HG03103 (cell line): ENCODE results near the gene CATSPERB.
"Not testable (repeated sequence)": the region's sequence is repeated elsewhere in the genome, so short reads cannot be mapped to it uniquely, and the experiment has no call there.

Experiments used
- ATAC-seq: cut with Tn5 transposase; IDR thresholded peaks from one replicate; pipeline ENCODE4 v1.9.1; 2021; ENCODE audit warnings: low read depth; ENCODE audit not compliant: unreplicated experiment

Gene CATSPERB

GRCh38 chr14:91732859-91733477, 1.1 kb upstream of the CATSPERB start:
- no peak for ATAC-seq

- no peak for ATAC-seq
Measured at GRCh38 chr14:91732439-91732838, 553 bp upstream of the CATSPERB start.

- ATAC-seq: no peak
Measured at GRCh38 chr14:91731018-91731417, 868 bp downstream of the CATSPERB start.

GRCh38 chr14:91729756-91730155, 2.1 kb downstream of the CATSPERB start:
- no peak for ATAC-seq

GRCh38 chr14:91728616-91729183, 3.2 kb downstream of the CATSPERB start:
- no peak for ATAC-seq

GRCh38 chr14:91727121-91727520, 4.8 kb downstream of the CATSPERB start:
- no peak for ATAC-seq

- no peak for ATAC-seq
Measured at GRCh38 chr14:91723501-91723900, 8.4 kb downstream of the CATSPERB start.

GRCh38 chr14:91722386-91722785, 9.5 kb downstream of the CATSPERB start:
- no peak for ATAC-seq

- ATAC-seq: no peak
Measured at GRCh38 chr14:91719839-91720238, 12.0 kb downstream of the CATSPERB start.

- no peak for ATAC-seq
Measured at GRCh38 chr14:91716999-91717398, 14.9 kb downstream of the CATSPERB start.

- no peak for ATAC-seq
Measured at GRCh38 chr14:91714805-91715204, 17.1 kb downstream of the CATSPERB start.

- ATAC-seq: no peak
Measured at GRCh38 chr14:91708795-91709194, 23.1 kb downstream of the CATSPERB start.

- no peak for ATAC-seq
Measured at GRCh38 chr14:91706996-91707395, 24.9 kb downstream of the CATSPERB start.

- no peak for ATAC-seq
Measured at GRCh38 chr14:91694643-91695042, 37.2 kb downstream of the CATSPERB start.

GRCh38 chr14:91693346-91693745, 38.5 kb downstream of the CATSPERB start:
- ATAC-seq: no peak

- ATAC-seq: no peak
Measured at GRCh38 chr14:91692075-91692474, 39.8 kb downstream of the CATSPERB start.

GRCh38 chr14:91689608-91690007, 42.3 kb downstream of the CATSPERB start:
- ATAC-seq: no peak

- ATAC-seq: not testable (repeated sequence)
Measured at GRCh38 chr14:91687436-91687835, 44.5 kb downstream of the CATSPERB start.

GRCh38 chr14:91685600-91685999, 46.3 kb downstream of the CATSPERB start:
- no peak for ATAC-seq

GRCh38 chr14:91681893-91682563, 49.9 kb downstream of the CATSPERB start:
- ATAC-seq: no peak

GRCh38 chr14:91681118-91681517, 50.8 kb downstream of the CATSPERB start:
- ATAC-seq: no peak

GRCh38 chr14:91679273-91679672, 52.6 kb downstream of the CATSPERB start:
- ATAC-seq: no peak
